LNCAP (cell line): ENCODE measurements around the gene ADAM30.

Experiments used
- CTCF ChIP-seq: fragments of 450-650 bp; IDR thresholded peaks from 2 replicates; pipeline ENCODE4 v1.5.1; 2017; ENCODE audit warnings: mild to moderate bottlenecking

The ADAM30 gene

GRCh38 chr1:119929643-119930315 is 33.5 kb upstream of the ADAM30 start:
- TF ChIP-seq CTCF, result no peak

GRCh38 chr1:119926553-119926952 is 30.2 kb upstream of the ADAM30 start:
- no peak for TF ChIP-seq CTCF

- no peak for TF ChIP-seq CTCF
These were observed 28.9 kb upstream of the ADAM30 start for GRCh38 chr1:119924948-119925898.

- TF ChIP-seq CTCF, result no peak
These were observed 24.0 kb upstream of the ADAM30 start for GRCh38 chr1:119920104-119920968.

- no peak for TF ChIP-seq CTCF
These were observed 22.9 kb upstream of the ADAM30 start for GRCh38 chr1:119919241-119919640.

- TF ChIP-seq CTCF, result no peak
These were observed 22.0 kb upstream of the ADAM30 start for GRCh38 chr1:119918301-119918700.
